SK-N-SH treated with all-trans-retinoic acid at 6 μM for 48 hours (cell line): ENCODE measurements around the gene GRM5.

ENCODE experiments used
- BACH2 ChIP-seq: fragments of 250-450 bp; sonication (Bioruptor Pico); IDR thresholded peaks from 2 replicates; pipeline ENCODE4 v1.9.0; 2021; ENCODE audit warnings: mild to moderate bottlenecking, borderline replicate concordance
- CREB5 ChIP-seq: fragments of 250-450 bp; sonication (Bioruptor Pico); IDR thresholded peaks from 2 replicates; pipeline ENCODE4 v1.5.1; 2020; ENCODE audit warnings: low read depth, mild to moderate bottlenecking, moderate library complexity
- CSDC2 ChIP-seq: fragments of 250-450 bp; sonication (Bioruptor Pico); IDR thresholded peaks from 2 replicates; pipeline ENCODE4 v1.5.0; 2020; ENCODE audit warnings: mild to moderate bottlenecking, moderate library complexity
- ESRRG ChIP-seq: fragments of 250-450 bp; sonication (Bioruptor Pico); IDR thresholded peaks from 2 replicates; pipeline ENCODE4 v1.6.1; 2021; ENCODE audit warnings: mild to moderate bottlenecking
- GLIS3 ChIP-seq: fragments of 250-450 bp; sonication (Bioruptor Pico); IDR thresholded peaks from 2 replicates; pipeline ENCODE4 v1.5.0; 2020; ENCODE audit warnings: mild to moderate bottlenecking, moderate library complexity
- PATZ1 ChIP-seq: fragments of 250-450 bp; sonication (Bioruptor Pico); IDR thresholded peaks from 2 replicates; pipeline ENCODE4 v1.8.0; 2020; ENCODE audit warnings: mild to moderate bottlenecking, moderate library complexity, borderline replicate concordance
- PPARA ChIP-seq: fragments of 250-450 bp; sonication (Bioruptor Pico); IDR thresholded peaks from 2 replicates; pipeline ENCODE4 v1.5.0; 2020; ENCODE audit warnings: mild to moderate bottlenecking, borderline replicate concordance
- RARB ChIP-seq: fragments of 250-450 bp; sonication (Bioruptor Pico); IDR thresholded peaks from 2 replicates; pipeline ENCODE4 v1.8.0; 2021; ENCODE audit warnings: mild to moderate bottlenecking, moderate library complexity
- SNAI2 ChIP-seq: fragments of 250-450 bp; sonication (Bioruptor Pico); IDR thresholded peaks from 2 replicates; pipeline ENCODE4 v1.5.0; 2020; ENCODE audit warnings: mild to moderate bottlenecking, moderate library complexity
- ZC3H10 ChIP-seq: fragments of 250-450 bp; sonication (Bioruptor Pico); IDR thresholded peaks from 2 replicates; pipeline ENCODE4 v1.5.1; 2021; ENCODE audit warnings: mild to moderate bottlenecking, moderate library complexity
- ZFP30 ChIP-seq: fragments of 450-650 bp; formaldehyde crosslinking; IDR thresholded peaks from 2 replicates; pipeline ENCODE4 v1.5.0; 2022; ENCODE audit warnings: mild to moderate bottlenecking, moderate library complexity
- ZNF565 ChIP-seq: fragments of 450-650 bp; formaldehyde crosslinking; conservative IDR thresholded peaks from 2 replicates; pipeline ENCODE4 v1.5.0; 2020; ENCODE audit warnings: low read depth, mild to moderate bottlenecking, moderate library complexity
- ZNF70 ChIP-seq: fragments of 450-650 bp; formaldehyde crosslinking; IDR thresholded peaks from 2 replicates; pipeline ENCODE4 v1.5.0; 2020; ENCODE audit warnings: mild to moderate bottlenecking, moderate library complexity
- ZNF8 ChIP-seq: fragments of 450-650 bp; formaldehyde crosslinking; IDR thresholded peaks from 2 replicates; pipeline ENCODE4 v1.5.0; 2020; ENCODE audit warnings: mild to moderate bottlenecking, moderate library complexity

GRCh38 chr11:88695689-88696414, 369.9 kb downstream of the GRM5 start:
- TF ChIP-seq GLIS3 (CRISPR knock-in tag) (no peak), RARB (CRISPR knock-in tag) (no peak), ZNF70 (CRISPR knock-in tag) (no peak), PATZ1 (no peak), CSDC2 (no peak), BACH2 (CRISPR knock-in tag) (no peak), ZNF565 (no peak), ESRRG (CRISPR knock-in tag) (no peak), CREB5 (CRISPR knock-in tag) (no peak), SNAI2 (CRISPR knock-in tag) (no peak), PPARA (CRISPR knock-in tag) (no peak), ZNF8 (CRISPR knock-in tag) (no peak), ZFP30 (no peak), ZC3H10 (no peak)
